Dendritic cell treated with granulocyte-macrophage colony-stimulating factor and Interleukin-4, amounts not matched to agents 40 ng/mL and 50 ng/mL, for 4 days (primary cell): ENCODE measurements around the gene SREBF2.

Experiments
- H3K27ac Mint-ChIP-seq: one replicate; pipeline ENCODE4 v1.8.0; 2022; ENCODE audit warnings: mild to moderate bottlenecking, mixed read lengths
- H3K27me3 Mint-ChIP-seq: one replicate; pipeline ENCODE4 v1.8.0; 2022; ENCODE audit warnings: mild to moderate bottlenecking, mixed read lengths
- H3K36me3 Mint-ChIP-seq: one replicate; pipeline ENCODE4 v1.8.0; 2022; ENCODE audit warnings: low read depth, mixed read lengths
- H3K4me1 Mint-ChIP-seq: one replicate; pipeline ENCODE4 v1.8.0; 2022; ENCODE audit warnings: low read depth, mixed read lengths
- H3K4me3 Mint-ChIP-seq: one replicate; pipeline ENCODE4 v1.8.0; 2022; ENCODE audit warnings: mild to moderate bottlenecking, moderate library complexity, mixed read lengths
- H3K9me3 Mint-ChIP-seq: one replicate; pipeline ENCODE4 v1.8.0; 2022; ENCODE audit warnings: mixed read lengths
- intact Hi-C: fragments of 100-400 bp; cut with micrococcal nuclease; formaldehyde crosslinking; loops from one replicate; pipeline ENCODE4 v1.15.0; 2022

SREBF2 gene

GRCh38 chr22:41888627-41889200, 55.8 kb downstream of the SREBF2 start:
- H3K9me3 Mint-ChIP-seq: no peaks in the 10 kb centered on the region
- no peaks in the 10 kb centered on the region for H3K4me1 Mint-ChIP-seq
- peaks cover 100% of the 10 kb centered on the region for H3K36me3 Mint-ChIP-seq
- H3K4me3 Mint-ChIP-seq: no peak overlapping the region
- intact Hi-C loops: no loop called here
- no peaks in the 10 kb centered on the region for H3K27me3 Mint-ChIP-seq
- no peak overlapping the region for H3K27ac Mint-ChIP-seq

- Mint-ChIP-seq H3K27me3 (no peaks in the 10 kb centered on the region), H3K36me3 (peaks cover 100% of the 10 kb centered on the region), H3K4me1 (no peaks in the 10 kb centered on the region), H3K9me3 (no peaks in the 10 kb centered on the region), H3K4me3 (no peak overlapping the region), H3K27ac (no peak overlapping the region)
- intact Hi-C loops: no loop called here
These were observed 58.5 kb downstream of the SREBF2 start for GRCh38 chr22:41891407-41891806.

GRCh38 chr22:41892721-41893120, 59.8 kb downstream of the SREBF2 start:
- Mint-ChIP-seq H3K36me3 (peaks cover 100% of the 10 kb centered on the region), H3K27ac (no peak overlapping the region), H3K4me3 (no peak overlapping the region), H3K9me3 (no peaks in the 10 kb centered on the region), H3K27me3 (no peaks in the 10 kb centered on the region), H3K4me1 (no peaks in the 10 kb centered on the region)
- intact Hi-C loops: no loop called here

GRCh38 chr22:41893591-41894375, 60.9 kb downstream of the SREBF2 start:
- H3K36me3 Mint-ChIP-seq: peaks cover 100% of the 10 kb centered on the region
- intact Hi-C loops: no loop called here
- H3K4me3 Mint-ChIP-seq: no peak overlapping the region
- H3K4me1 Mint-ChIP-seq: no peaks in the 10 kb centered on the region
- H3K9me3 Mint-ChIP-seq: no peaks in the 10 kb centered on the region
- no peaks in the 10 kb centered on the region for H3K27me3 Mint-ChIP-seq
- H3K27ac Mint-ChIP-seq: no peak overlapping the region

GRCh38 chr22:41898645-41899044, 65.7 kb downstream of the SREBF2 start:
- Mint-ChIP-seq H3K4me1 (no peaks in the 10 kb centered on the region), H3K36me3 (peaks cover 100% of the 10 kb centered on the region), H3K27me3 (no peaks in the 10 kb centered on the region), H3K9me3 (no peaks in the 10 kb centered on the region), H3K27ac (no peak overlapping the region), H3K4me3 (no peak overlapping the region)
- intact Hi-C loops: no loop called here

GRCh38 chr22:41899110-41899509, 66.2 kb downstream of the SREBF2 start:
- H3K9me3 Mint-ChIP-seq: no peaks in the 10 kb centered on the region
- no peak overlapping the region for H3K27ac Mint-ChIP-seq
- intact Hi-C loops: no loop called here
- H3K27me3 Mint-ChIP-seq: no peaks in the 10 kb centered on the region
- no peaks in the 10 kb centered on the region for H3K4me1 Mint-ChIP-seq
- H3K4me3 Mint-ChIP-seq: no peak overlapping the region
- peaks cover 100% of the 10 kb centered on the region for H3K36me3 Mint-ChIP-seq

- Mint-ChIP-seq H3K27me3 (no peaks in the 10 kb centered on the region), H3K36me3 (peaks cover 100% of the 10 kb centered on the region), H3K4me3 (no peak overlapping the region), H3K9me3 (no peaks in the 10 kb centered on the region), H3K27ac (no peak overlapping the region), H3K4me1 (no peaks in the 10 kb centered on the region)
- intact Hi-C loops: no loop called here
These were observed 67.2 kb downstream of the SREBF2 start for GRCh38 chr22:41899992-41900651.

GRCh38 chr22:41900652-41901312, 67.9 kb downstream of the SREBF2 start:
- intact Hi-C loops: no loop called here
- Mint-ChIP-seq H3K4me1 (no peaks in the 10 kb centered on the region), H3K36me3 (peaks cover 100% of the 10 kb centered on the region), H3K27ac (no peak overlapping the region), H3K4me3 (no peak overlapping the region), H3K9me3 (no peaks in the 10 kb centered on the region), H3K27me3 (no peaks in the 10 kb centered on the region)

GRCh38 chr22:41902016-41902415, 69.1 kb downstream of the SREBF2 start:
- Mint-ChIP-seq H3K27me3 (no peaks in the 10 kb centered on the region), H3K27ac (no peak overlapping the region), H3K4me1 (no peaks in the 10 kb centered on the region), H3K4me3 (no peak overlapping the region), H3K36me3 (peaks cover 99% of the 10 kb centered on the region), H3K9me3 (no peaks in the 10 kb centered on the region)
- intact Hi-C loops: no loop called here

GRCh38 chr22:41902932-41903421, 70.1 kb downstream of the SREBF2 start:
- Mint-ChIP-seq H3K4me3 (no peak overlapping the region), H3K27me3 (peaks cover 3% of the 10 kb centered on the region), H3K27ac (no peak overlapping the region), H3K9me3 (no peaks in the 10 kb centered on the region), H3K36me3 (peaks cover 99% of the 10 kb centered on the region), H3K4me1 (peaks cover 7% of the 10 kb centered on the region)
- intact Hi-C loops: no loop called here

GRCh38 chr22:41904450-41905410, 71.8 kb downstream of the SREBF2 start:
- Mint-ChIP-seq H3K9me3 (no peaks in the 10 kb centered on the region), H3K27me3 (peaks cover 21% of the 10 kb centered on the region), H3K4me1 (peaks cover 25% of the 10 kb centered on the region), H3K36me3 (peaks cover 82% of the 10 kb centered on the region), H3K4me3 (no peak overlapping the region), H3K27ac (no peak overlapping the region)
- intact Hi-C loops: no loop called here

GRCh38 chr22:41905411-41906202, 72.7 kb downstream of the SREBF2 start:
- intact Hi-C loops: no loop called here
- Mint-ChIP-seq H3K9me3 (no peaks in the 10 kb centered on the region), H3K36me3 (peaks cover 73% of the 10 kb centered on the region), H3K4me3 (no peak overlapping the region), H3K4me1 (peaks cover 25% of the 10 kb centered on the region), H3K27me3 (peaks cover 24% of the 10 kb centered on the region), H3K27ac (no peak overlapping the region)
